ENCODE results near the gene LRRC8B.

GRCh38 chr1:89588480-89588879, 63.9 kb downstream of the LRRC8B start:
- no peak for TF ChIP-seq POLR2A (IDR thresholded peaks at IDR 0.05)
- no peak for TF ChIP-seq CTCF (IDR thresholded peaks at IDR 0.05)
